ENCODE results near the gene SEMA3A. TPM values are rescaled to one million over a fixed set of nuclear protein-coding genes. Genes with fewer than 3 reads are reported as not detected.

Gene SEMA3A
- total and polyA plus RNA-seq, 2 of the 13 experiments (the other 11 are each of a cell fraction or from before 2014, with no cell fraction given) = 0.29 to 1.2 TPM

- TF ChIP-seq ZNF83 (CRISPR knock-in tag; IDR thresholded peaks at IDR 0.05; ENCODE audit: borderline replicate concordance) = no peak
- TF ChIP-seq HNF1A (IDR thresholded peaks at IDR 0.05; ENCODE audit: low read depth) = no peak
- peak; percentile 37; the same call in 1 of the 2 replicates for TF ChIP-seq HNF1A (CRISPR knock-in tag; IDR thresholded peaks at IDR 0.05; ENCODE audit: borderline replicate concordance)
- TF ChIP-seq ZNF614 (CRISPR knock-in tag; IDR thresholded peaks at IDR 0.05; ENCODE audit: borderline replicate concordance) = no peak
- peak; percentile 34; the same call in 1 of the 2 replicates for TF ChIP-seq NFIC (IDR thresholded peaks at IDR 0.05; ENCODE audit: low read length)
- TF ChIP-seq ZNF510 (CRISPR knock-in tag; IDR thresholded peaks at IDR 0.05; ENCODE audit: low read depth) = no peak
- TF ChIP-seq HNF4A (CRISPR knock-in tag; IDR thresholded peaks at IDR 0.05) = peak; percentile 62
- no peak for TF ChIP-seq ZNF350 (CRISPR knock-in tag; IDR thresholded peaks at IDR 0.05; ENCODE audit: borderline replicate concordance, low read depth)
- TF ChIP-seq NBN (conservative IDR thresholded peaks at IDR 0.05) = no peak
- TF ChIP-seq ISL2 (CRISPR knock-in tag; IDR thresholded peaks at IDR 0.05) = peak; percentile 96
- no peak for TF ChIP-seq CTCF (CRISPR knock-in tag; IDR thresholded peaks at IDR 0.05)
- no peak for TF ChIP-seq IRF2 (CRISPR knock-in tag; IDR thresholded peaks at IDR 0.05)
- no peak for TF ChIP-seq ZNF737 (CRISPR knock-in tag; IDR thresholded peaks at IDR 0.05; ENCODE audit: borderline replicate concordance)
- no peak for TF ChIP-seq SALL2 (CRISPR knock-in tag; IDR thresholded peaks at IDR 0.05)
- TF ChIP-seq USF2 (IDR thresholded peaks at IDR 0.05; ENCODE audit: low read depth, low read length) = no peak
- TF ChIP-seq USF2 (CRISPR knock-in tag; IDR thresholded peaks at IDR 0.05; ENCODE audit: borderline replicate concordance) = no peak
- TF ChIP-seq SOX6 (IDR thresholded peaks at IDR 0.05) = no peak
- TF ChIP-seq SOX6 (CRISPR knock-in tag; IDR thresholded peaks at IDR 0.05) = peak; percentile 51; the same call in 1 of the 2 replicates
- TF ChIP-seq ZNF331 (CRISPR knock-in tag; IDR thresholded peaks at IDR 0.05) = peak; percentile 15; the same call in 1 of the 2 replicates
- no peak for TF ChIP-seq SIN3B (IDR thresholded peaks at IDR 0.05; ENCODE audit: low read length)
- TF ChIP-seq EP300 (IDR thresholded peaks at IDR 0.05; ENCODE audit: low read depth in 2 of 2, low read length in 2 of 2) = peak in 1 of 2 experiments; percentile 61; a peak in 2 of 4 replicates
- TF ChIP-seq EP300 (CRISPR knock-in tag; IDR thresholded peaks at IDR 0.05; ENCODE audit: borderline replicate concordance) = no peak; the same call in 1 of the 2 replicates
- no peak for TF ChIP-seq NFYB (CRISPR knock-in tag; IDR thresholded peaks at IDR 0.05)
Measured at GRCh38 chr7:84022684-84023308, 171.8 kb downstream of the SEMA3A start (continued).
